Fibroblast of mammary gland (primary cell): ENCODE results near the gene ZC3H12C.

Experiments
- DNase-seq: peaks from one replicate; pipeline ENCODE4 v3.0.0-alpha.2; 2010; ENCODE audit warnings: low read depth
- H3K4me3 ChIP-seq: 2 replicates; pipeline ENCODE4 v1.5.1; 2011; ENCODE audit warnings: low read depth, mild to moderate bottlenecking, low read length, moderate library complexity; ENCODE audit not compliant: control insufficient read depth
- TF ChIP-seq, protein P1 (sequence below): conservative IDR thresholded peaks from 2 replicates; pipeline ENCODE4 v1.5.1; 2011; ENCODE audit warnings: low read depth, low read length, inconsistent platforms; ENCODE audit not compliant: control insufficient read depth, insufficient read depth

ZC3H12C gene

DNA sequence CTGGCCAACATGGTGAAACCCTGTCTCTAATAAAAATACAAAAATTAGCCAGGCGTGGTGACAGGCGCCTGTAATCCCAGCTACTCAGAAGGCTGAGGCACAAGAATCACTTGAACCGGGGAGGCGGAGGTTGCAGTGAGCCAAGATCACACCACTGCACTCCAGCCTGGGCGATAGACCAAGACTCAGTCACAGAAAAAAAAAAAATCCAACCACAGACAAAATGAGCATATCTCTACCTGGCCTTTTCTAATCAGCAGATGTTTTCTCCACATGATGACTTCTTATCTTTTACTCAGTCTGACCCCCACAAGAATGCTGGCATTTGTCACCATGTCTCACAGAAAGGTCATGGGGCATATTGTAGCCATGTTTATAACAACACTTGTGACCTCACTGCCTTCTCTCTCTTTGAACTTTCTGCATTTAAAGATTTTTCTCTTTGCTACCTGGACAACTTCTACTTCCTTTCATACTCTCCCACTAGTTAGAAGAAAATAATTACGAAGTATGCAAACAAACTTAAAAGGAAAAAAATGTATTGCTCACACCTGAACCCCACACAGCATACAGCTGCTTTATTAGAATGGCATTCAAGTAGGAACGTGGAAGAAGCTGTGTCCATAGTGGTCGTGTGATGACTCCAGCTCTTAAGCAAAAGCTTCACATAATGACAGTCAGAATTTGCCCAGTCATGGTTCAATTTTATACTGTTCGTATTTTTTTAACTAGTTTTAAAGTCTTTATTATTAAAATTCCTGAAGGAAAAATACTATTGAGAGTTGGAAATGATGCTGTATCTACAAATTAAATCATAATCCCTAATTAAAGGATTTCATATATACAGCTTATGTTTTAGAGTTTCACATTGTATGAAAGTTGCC lies 65.4 kb downstream of the ZC3H12C start:
- TF ChIP-seq, protein P1, sequence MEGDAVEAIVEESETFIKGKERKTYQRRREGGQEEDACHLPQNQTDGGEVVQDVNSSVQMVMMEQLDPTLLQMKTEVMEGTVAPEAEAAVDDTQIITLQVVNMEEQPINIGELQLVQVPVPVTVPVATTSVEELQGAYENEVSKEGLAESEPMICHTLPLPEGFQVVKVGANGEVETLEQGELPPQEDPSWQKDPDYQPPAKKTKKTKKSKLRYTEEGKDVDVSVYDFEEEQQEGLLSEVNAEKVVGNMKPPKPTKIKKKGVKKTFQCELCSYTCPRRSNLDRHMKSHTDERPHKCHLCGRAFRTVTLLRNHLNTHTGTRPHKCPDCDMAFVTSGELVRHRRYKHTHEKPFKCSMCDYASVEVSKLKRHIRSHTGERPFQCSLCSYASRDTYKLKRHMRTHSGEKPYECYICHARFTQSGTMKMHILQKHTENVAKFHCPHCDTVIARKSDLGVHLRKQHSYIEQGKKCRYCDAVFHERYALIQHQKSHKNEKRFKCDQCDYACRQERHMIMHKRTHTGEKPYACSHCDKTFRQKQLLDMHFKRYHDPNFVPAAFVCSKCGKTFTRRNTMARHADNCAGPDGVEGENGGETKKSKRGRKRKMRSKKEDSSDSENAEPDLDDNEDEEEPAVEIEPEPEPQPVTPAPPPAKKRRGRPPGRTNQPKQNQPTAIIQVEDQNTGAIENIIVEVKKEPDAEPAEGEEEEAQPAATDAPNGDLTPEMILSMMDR, result no peak
- H3K4me3 ChIP-seq, result no peak overlapping the region
- no peak for DNase-seq

DNA sequence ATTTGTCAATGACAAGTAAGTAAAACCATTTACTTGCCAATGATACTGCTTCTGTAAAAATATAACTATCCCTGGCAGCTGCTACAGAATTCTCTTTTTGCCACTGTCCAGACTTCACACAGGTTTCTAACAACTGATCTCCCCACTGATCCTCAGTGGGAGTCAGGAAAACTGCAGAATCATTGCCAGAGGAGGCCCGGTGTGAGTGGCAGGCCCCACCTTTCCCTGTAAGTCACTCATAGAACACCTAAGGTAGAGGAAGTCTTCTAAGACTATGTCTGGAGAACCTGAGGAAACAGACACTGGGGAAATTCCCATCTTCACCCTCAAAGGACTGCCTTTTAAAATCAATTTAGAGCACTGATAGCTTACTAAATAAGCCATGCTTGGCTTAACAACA lies 66.3 kb downstream of the ZC3H12C start:
- no peak overlapping the region for H3K4me3 ChIP-seq
- TF ChIP-seq, protein P1, result no peak
- DNase-seq, result no peak

DNA sequence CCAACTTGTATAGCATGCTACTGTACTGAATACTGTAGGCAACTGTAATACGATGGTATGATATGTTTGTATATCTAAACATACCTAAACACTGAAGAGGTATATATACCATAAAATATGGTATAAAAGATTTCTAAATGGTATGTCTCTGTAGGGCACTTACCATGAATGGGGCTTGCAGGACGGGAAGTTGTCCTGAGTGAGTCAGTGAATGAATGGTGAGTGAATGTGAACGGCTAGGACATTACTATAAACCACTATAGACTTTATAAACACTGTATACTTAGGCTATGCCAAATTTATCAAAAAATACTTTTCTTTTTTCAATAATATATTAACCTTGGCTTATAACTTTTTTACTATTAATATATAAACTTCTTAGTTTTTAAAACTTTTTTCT lies 66.8 kb downstream of the ZC3H12C start:
- no peak overlapping the region for H3K4me3 ChIP-seq
- DNase-seq, result peak; percentile 71
- TF ChIP-seq, protein P1, result no peak

DNA sequence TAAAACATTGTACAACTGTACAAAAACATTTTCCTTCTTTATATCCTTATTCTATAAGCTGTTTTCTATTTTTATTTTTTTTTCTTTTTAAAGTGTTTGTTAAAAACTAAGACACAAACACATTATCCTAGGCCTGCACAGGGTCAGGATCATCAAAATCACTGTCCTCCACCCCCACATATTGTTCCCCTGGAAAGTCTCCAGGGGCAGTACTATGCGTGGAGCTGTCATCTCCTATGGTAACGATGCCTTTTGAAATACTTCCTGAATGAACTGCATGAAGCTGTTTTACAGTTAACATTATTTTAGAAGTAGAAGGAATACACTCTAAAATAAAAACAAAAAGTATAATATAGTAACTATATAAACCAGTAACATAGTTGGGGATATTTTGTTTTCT lies 67.2 kb downstream of the ZC3H12C start:
- no peak for DNase-seq
- TF ChIP-seq, protein P1, result no peak
- no peak overlapping the region for H3K4me3 ChIP-seq

DNA sequence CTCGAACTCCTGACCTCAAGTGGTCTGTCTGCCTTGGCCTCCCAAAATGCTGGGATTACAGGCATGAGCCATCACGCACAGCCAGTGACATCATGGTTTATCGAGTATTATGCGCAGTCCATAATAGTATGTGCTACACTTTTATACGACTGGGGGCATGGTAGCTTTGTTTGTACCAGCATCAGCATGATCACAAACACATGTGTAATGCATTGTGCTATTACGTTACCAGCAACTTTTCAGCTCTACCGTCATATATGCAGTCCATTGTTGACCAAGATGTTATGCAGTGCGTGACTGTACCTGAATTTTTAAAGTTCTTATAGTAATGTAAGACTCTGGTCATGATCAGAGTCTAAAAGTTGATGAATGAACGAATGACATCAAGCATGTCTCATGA lies 67.9 kb downstream of the ZC3H12C start:
- DNase-seq, result no peak
- no peak overlapping the region for H3K4me3 ChIP-seq
- TF ChIP-seq, protein P1, result no peak

DNA sequence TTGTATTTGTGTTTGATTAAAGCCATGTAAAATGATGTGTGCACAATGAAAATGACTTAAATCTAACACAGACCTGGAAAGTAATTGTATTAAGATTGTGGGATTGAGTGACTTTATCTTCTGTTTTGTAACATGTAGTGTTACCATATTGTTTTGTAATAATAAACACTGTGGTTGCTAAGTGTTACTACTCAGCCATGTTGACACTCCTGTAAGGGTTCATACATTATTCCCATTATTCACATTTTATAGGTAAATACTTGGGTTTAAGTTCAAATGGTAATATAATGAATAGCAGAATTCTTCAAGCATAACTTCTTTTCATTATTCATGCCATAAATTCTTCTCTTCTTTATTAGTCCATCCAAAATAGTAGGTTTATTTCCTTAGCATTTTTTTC lies 69.0 kb downstream of the ZC3H12C start:
- TF ChIP-seq, protein P1, result no peak
- H3K4me3 ChIP-seq, result no peak overlapping the region
- DNase-seq, result no peak
